Activated T-helper 17 cell treated with anti-CD3 and anti-CD28 coated beads, Interleukin-2, amount 50 U/mL, for 72 hours (primary cell): Measurements from ENCODE around the gene CALD1. TPM values are rescaled to one million over a fixed set of nuclear protein-coding genes. Genes with fewer than 3 reads are reported as not detected.

Experiments used
- ATAC-seq: fragments of 150-1000 bp; cut with Tn5 transposase; replicated peaks from 2 replicates; pipeline ENCODE4 v1.10.0; 2021; ENCODE audit warnings: mild to moderate bottlenecking, moderate library complexity
- H3K27ac Mint-ChIP-seq: one replicate; pipeline ENCODE4 v1.8.0; 2022; ENCODE audit warnings: mixed read lengths
- H3K27me3 Mint-ChIP-seq: one replicate; pipeline ENCODE4 v1.8.0; 2022; ENCODE audit warnings: mixed read lengths
- H3K36me3 Mint-ChIP-seq: one replicate; pipeline ENCODE4 v1.8.0; 2022; ENCODE audit warnings: low read depth, mild to moderate bottlenecking, mixed read lengths
- H3K4me1 Mint-ChIP-seq: one replicate; pipeline ENCODE4 v1.8.0; 2022; ENCODE audit warnings: mixed read lengths
- H3K4me3 Mint-ChIP-seq: one replicate; pipeline ENCODE4 v1.8.0; 2022; ENCODE audit warnings: mild to moderate bottlenecking, mixed read lengths
- H3K9me3 Mint-ChIP-seq: one replicate; pipeline ENCODE4 v1.8.0; 2022; ENCODE audit warnings: mixed read lengths
- total RNA-seq, 2 donors: library from RNA; stranded (reverse); gene quantifications; one replicate each; pipeline ENCODE4 v1.2.3, GENCODE V29; 2022

Gene CALD1
- total RNA-seq, 2 donors from 2014 or later, result 4.0 to 27.2 TPM

- Mint-ChIP-seq H3K27me3 (peaks cover 10% of the 10 kb centered on the region), H3K4me3 (no peak overlapping the region), H3K9me3 (no peaks in the 10 kb centered on the region), H3K27ac (no peak overlapping the region), H3K36me3 (no peaks in the 10 kb centered on the region), H3K4me1 (no peaks in the 10 kb centered on the region)
- no peak for ATAC-seq
These were observed 108.8 kb downstream of the CALD1 start for GRCh38 chr7:134888141-134888740.

GRCh38 chr7:134890246-134891240 lies 111.1 kb downstream of the CALD1 start:
- Mint-ChIP-seq H3K9me3 (peaks cover 2% of the 10 kb centered on the region), H3K4me3 (no peak overlapping the region), H3K36me3 (no peaks in the 10 kb centered on the region), H3K27ac (no peak overlapping the region), H3K27me3 (peaks cover 15% of the 10 kb centered on the region), H3K4me1 (no peaks in the 10 kb centered on the region)
- ATAC-seq, result no peak

- Mint-ChIP-seq H3K27me3 (peaks cover 15% of the 10 kb centered on the region), H3K9me3 (peaks cover 7% of the 10 kb centered on the region), H3K36me3 (no peaks in the 10 kb centered on the region), H3K4me1 (no peaks in the 10 kb centered on the region), H3K4me3 (no peak overlapping the region), H3K27ac (no peak overlapping the region)
- ATAC-seq, result peak; percentile 18
These were observed 111.8 kb downstream of the CALD1 start for GRCh38 chr7:134891262-134891695.

- Mint-ChIP-seq H3K4me3 (no peak overlapping the region), H3K4me1 (no peaks in the 10 kb centered on the region), H3K36me3 (no peaks in the 10 kb centered on the region), H3K9me3 (peaks cover 12% of the 10 kb centered on the region), H3K27ac (no peak overlapping the region), H3K27me3 (peaks cover 15% of the 10 kb centered on the region)
- no peak for ATAC-seq
These were observed 112.6 kb downstream of the CALD1 start for GRCh38 chr7:134891696-134892678.

- Mint-ChIP-seq H3K9me3 (peaks cover 12% of the 10 kb centered on the region), H3K4me1 (no peaks in the 10 kb centered on the region), H3K27me3 (peaks cover 15% of the 10 kb centered on the region), H3K27ac (no peak overlapping the region), H3K36me3 (no peaks in the 10 kb centered on the region), H3K4me3 (no peak overlapping the region)
- ATAC-seq, result no peak
These were observed 113.5 kb downstream of the CALD1 start for GRCh38 chr7:134892963-134893362.

GRCh38 chr7:134893920-134894319 lies 114.5 kb downstream of the CALD1 start:
- H3K4me3 Mint-ChIP-seq, result no peak overlapping the region
- ATAC-seq, result no peak
- H3K4me1 Mint-ChIP-seq, result no peaks in the 10 kb centered on the region
- H3K36me3 Mint-ChIP-seq, result no peaks in the 10 kb centered on the region
- no peak overlapping the region for H3K27ac Mint-ChIP-seq
- H3K27me3 Mint-ChIP-seq, result peaks cover 15% of the 10 kb centered on the region
- H3K9me3 Mint-ChIP-seq, result peaks cover 12% of the 10 kb centered on the region

- no peak overlapping the region for H3K27ac Mint-ChIP-seq
- H3K4me1 Mint-ChIP-seq, result no peaks in the 10 kb centered on the region
- H3K36me3 Mint-ChIP-seq, result no peaks in the 10 kb centered on the region
- ATAC-seq, result no peak
- H3K4me3 Mint-ChIP-seq, result no peak overlapping the region
- H3K9me3 Mint-ChIP-seq, result peaks cover 12% of the 10 kb centered on the region
- peaks cover 15% of the 10 kb centered on the region for H3K27me3 Mint-ChIP-seq
These were observed 115.5 kb downstream of the CALD1 start for GRCh38 chr7:134894928-134895327.

GRCh38 chr7:134896073-134896472 lies 116.6 kb downstream of the CALD1 start:
- H3K9me3 Mint-ChIP-seq, result peaks cover 12% of the 10 kb centered on the region
- H3K4me1 Mint-ChIP-seq, result no peaks in the 10 kb centered on the region
- H3K4me3 Mint-ChIP-seq, result no peak overlapping the region
- H3K36me3 Mint-ChIP-seq, result no peaks in the 10 kb centered on the region
- ATAC-seq, result no peak
- H3K27ac Mint-ChIP-seq, result no peak overlapping the region
- peaks cover 15% of the 10 kb centered on the region for H3K27me3 Mint-ChIP-seq

- Mint-ChIP-seq H3K27me3 (peaks cover 8% of the 10 kb centered on the region), H3K9me3 (peaks cover 12% of the 10 kb centered on the region), H3K36me3 (no peaks in the 10 kb centered on the region), H3K4me3 (no peak overlapping the region), H3K4me1 (no peaks in the 10 kb centered on the region), H3K27ac (no peak overlapping the region)
- ATAC-seq, result no peak
These were observed 118.5 kb downstream of the CALD1 start for GRCh38 chr7:134897936-134898335.

- Mint-ChIP-seq H3K4me3 (no peak overlapping the region), H3K36me3 (no peaks in the 10 kb centered on the region), H3K9me3 (peaks cover 12% of the 10 kb centered on the region), H3K4me1 (no peaks in the 10 kb centered on the region), H3K27ac (no peak overlapping the region), H3K27me3 (no peaks in the 10 kb centered on the region)
- ATAC-seq, result no peak
These were observed 120.3 kb downstream of the CALD1 start for GRCh38 chr7:134899729-134900128.

GRCh38 chr7:134900166-134900982 lies 120.9 kb downstream of the CALD1 start:
- ATAC-seq, result no peak

GRCh38 chr7:134901389-134902020 lies 122.1 kb downstream of the CALD1 start:
- H3K27ac Mint-ChIP-seq, result no peak overlapping the region
- H3K27me3 Mint-ChIP-seq, result no peaks in the 10 kb centered on the region
- peaks cover 3% of the 10 kb centered on the region for H3K9me3 Mint-ChIP-seq
- no peak for ATAC-seq
- H3K4me1 Mint-ChIP-seq, result no peaks in the 10 kb centered on the region
- no peak overlapping the region for H3K4me3 Mint-ChIP-seq
- H3K36me3 Mint-ChIP-seq, result no peaks in the 10 kb centered on the region

More at GRCh38 chr7:134900166-134900982, 120.9 kb downstream of the CALD1 start:
- Mint-ChIP-seq H3K36me3 (no peaks in the 10 kb centered on the region), H3K4me3 (no peak overlapping the region), H3K4me1 (no peaks in the 10 kb centered on the region), H3K9me3 (peaks cover 12% of the 10 kb centered on the region), H3K27ac (no peak overlapping the region), H3K27me3 (no peaks in the 10 kb centered on the region)

- Mint-ChIP-seq H3K4me3 (no peak overlapping the region), H3K4me1 (peaks cover 2% of the 10 kb centered on the region), H3K27ac (no peak overlapping the region), H3K9me3 (no peaks in the 10 kb centered on the region), H3K27me3 (peaks cover 2% of the 10 kb centered on the region), H3K36me3 (no peaks in the 10 kb centered on the region)
- no peak for ATAC-seq
These were observed 122.6 kb downstream of the CALD1 start for GRCh38 chr7:134902058-134902457.
